ENCODE results near the gene ISM1.

Gene ISM1

DNA sequence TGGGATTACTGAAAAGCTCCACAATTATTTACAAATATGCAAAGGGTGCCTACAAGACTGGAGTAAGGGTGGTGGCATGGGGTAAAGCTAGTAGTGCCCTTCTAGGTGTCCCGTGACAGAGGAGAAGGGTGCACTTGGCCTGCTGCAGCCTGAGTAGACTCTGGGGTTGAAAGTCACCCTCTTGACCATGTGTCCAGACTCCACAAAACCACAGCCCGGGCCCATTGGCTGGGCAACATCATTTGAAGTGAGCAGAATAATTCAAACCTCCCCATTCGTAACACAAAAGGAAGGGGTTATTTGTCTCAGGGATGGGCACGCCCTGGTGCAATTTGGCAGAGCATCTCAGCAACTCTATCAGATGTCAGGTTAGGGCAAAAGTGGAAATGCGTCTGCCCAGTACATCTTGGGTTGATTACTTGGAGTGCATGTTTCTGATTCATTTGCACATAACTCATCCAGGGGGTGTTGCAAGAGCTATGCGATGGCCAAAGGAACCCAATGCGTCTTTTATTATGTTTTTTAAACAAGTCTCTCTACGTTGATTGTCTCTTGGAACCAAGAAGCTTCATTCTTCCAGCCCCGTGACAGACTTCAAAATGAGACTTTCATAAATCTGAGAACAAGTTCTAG, 56.7 kb downstream of the ISM1 start:
- TF ChIP-seq, protein P1, sequence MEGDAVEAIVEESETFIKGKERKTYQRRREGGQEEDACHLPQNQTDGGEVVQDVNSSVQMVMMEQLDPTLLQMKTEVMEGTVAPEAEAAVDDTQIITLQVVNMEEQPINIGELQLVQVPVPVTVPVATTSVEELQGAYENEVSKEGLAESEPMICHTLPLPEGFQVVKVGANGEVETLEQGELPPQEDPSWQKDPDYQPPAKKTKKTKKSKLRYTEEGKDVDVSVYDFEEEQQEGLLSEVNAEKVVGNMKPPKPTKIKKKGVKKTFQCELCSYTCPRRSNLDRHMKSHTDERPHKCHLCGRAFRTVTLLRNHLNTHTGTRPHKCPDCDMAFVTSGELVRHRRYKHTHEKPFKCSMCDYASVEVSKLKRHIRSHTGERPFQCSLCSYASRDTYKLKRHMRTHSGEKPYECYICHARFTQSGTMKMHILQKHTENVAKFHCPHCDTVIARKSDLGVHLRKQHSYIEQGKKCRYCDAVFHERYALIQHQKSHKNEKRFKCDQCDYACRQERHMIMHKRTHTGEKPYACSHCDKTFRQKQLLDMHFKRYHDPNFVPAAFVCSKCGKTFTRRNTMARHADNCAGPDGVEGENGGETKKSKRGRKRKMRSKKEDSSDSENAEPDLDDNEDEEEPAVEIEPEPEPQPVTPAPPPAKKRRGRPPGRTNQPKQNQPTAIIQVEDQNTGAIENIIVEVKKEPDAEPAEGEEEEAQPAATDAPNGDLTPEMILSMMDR (IDR thresholded peaks at IDR 0.05; ENCODE audit: insufficient read depth, low read length), result no peak
- TF ChIP-seq GABPA (IDR thresholded peaks at IDR 0.05; ENCODE audit: low read depth), result no peak
- no peak for TF ChIP-seq POLR2AphosphoS5 (IDR thresholded peaks at IDR 0.05; ENCODE audit: low read depth)
- no peak for TF ChIP-seq SPI1 (IDR thresholded peaks at IDR 0.05; ENCODE audit: borderline replicate concordance, low read depth)
- TF ChIP-seq, protein P2, sequence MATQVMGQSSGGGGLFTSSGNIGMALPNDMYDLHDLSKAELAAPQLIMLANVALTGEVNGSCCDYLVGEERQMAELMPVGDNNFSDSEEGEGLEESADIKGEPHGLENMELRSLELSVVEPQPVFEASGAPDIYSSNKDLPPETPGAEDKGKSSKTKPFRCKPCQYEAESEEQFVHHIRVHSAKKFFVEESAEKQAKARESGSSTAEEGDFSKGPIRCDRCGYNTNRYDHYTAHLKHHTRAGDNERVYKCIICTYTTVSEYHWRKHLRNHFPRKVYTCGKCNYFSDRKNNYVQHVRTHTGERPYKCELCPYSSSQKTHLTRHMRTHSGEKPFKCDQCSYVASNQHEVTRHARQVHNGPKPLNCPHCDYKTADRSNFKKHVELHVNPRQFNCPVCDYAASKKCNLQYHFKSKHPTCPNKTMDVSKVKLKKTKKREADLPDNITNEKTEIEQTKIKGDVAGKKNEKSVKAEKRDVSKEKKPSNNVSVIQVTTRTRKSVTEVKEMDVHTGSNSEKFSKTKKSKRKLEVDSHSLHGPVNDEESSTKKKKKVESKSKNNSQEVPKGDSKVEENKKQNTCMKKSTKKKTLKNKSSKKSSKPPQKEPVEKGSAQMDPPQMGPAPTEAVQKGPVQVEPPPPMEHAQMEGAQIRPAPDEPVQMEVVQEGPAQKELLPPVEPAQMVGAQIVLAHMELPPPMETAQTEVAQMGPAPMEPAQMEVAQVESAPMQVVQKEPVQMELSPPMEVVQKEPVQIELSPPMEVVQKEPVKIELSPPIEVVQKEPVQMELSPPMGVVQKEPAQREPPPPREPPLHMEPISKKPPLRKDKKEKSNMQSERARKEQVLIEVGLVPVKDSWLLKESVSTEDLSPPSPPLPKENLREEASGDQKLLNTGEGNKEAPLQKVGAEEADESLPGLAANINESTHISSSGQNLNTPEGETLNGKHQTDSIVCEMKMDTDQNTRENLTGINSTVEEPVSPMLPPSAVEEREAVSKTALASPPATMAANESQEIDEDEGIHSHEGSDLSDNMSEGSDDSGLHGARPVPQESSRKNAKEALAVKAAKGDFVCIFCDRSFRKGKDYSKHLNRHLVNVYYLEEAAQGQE (IDR thresholded peaks at IDR 0.05; ENCODE audit: insufficient replicate concordance, low read depth), result no peak
- Histone ChIP-seq H3K27ac (replicated peaks) (no peak overlapping the region), H3K4me3 (replicated peaks; ENCODE audit: insufficient read depth, low read length) (no peak overlapping the region), H3K27me3 (ENCODE audit: insufficient read depth, poor library complexity, severe bottlenecking) (no peaks in the 10 kb centered on the region)
- DNase-seq (ENCODE audit: low read depth in 1 of 2, low spot score in 1 of 2), result no peak

DNA sequence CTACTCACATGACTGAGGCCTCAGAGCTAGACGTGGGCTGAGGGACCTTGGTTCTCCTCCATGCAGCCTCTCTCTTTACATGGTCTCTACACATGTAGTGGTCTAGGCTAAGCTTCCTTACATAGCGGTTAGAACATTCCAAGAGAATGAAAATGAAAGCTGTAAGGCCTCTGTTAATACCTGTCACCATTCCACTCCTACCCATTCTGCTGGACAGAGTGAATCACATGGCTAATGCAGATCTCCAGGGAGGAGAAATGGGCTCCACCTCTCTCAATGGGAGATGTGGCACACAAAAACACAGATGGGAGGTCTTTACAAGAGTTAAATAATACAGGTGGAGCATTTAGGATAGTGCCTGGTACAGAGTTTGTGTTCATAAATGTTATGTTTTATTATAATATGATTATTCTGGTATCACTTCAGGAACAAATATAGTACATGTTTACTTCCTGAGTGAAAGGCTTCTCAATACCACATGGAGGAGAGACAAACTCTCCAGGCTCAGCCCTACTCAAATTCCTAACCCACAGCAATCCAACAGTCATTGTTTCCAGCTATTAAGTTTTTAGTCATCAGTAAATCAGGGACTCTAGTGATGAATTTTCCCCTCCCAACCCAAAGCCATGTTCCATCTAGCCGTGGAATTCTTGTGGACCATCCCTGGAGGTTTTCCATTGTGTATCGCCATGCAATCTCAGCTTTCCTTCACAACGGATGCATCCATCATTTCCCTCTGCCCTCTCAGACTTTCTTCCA, 57.9 kb downstream of the ISM1 start:
- H3K27me3 ChIP-seq (ENCODE audit: insufficient read depth, poor library complexity, severe bottlenecking), result no peaks in the 10 kb centered on the region
- no peak overlapping the region for H3K27ac ChIP-seq (replicated peaks)
- H3K4me3 ChIP-seq (replicated peaks; ENCODE audit: insufficient read depth, low read length), result no peak overlapping the region
- no peak for DNase-seq (ENCODE audit: low read depth in 1 of 2, low spot score in 1 of 2)
- TF ChIP-seq, protein P1 (IDR thresholded peaks at IDR 0.05; ENCODE audit: insufficient read depth, low read length), result no peak
- TF ChIP-seq GABPA (IDR thresholded peaks at IDR 0.05; ENCODE audit: low read depth) (no peak), POLR2AphosphoS5 (IDR thresholded peaks at IDR 0.05; ENCODE audit: low read depth) (no peak), SPI1 (IDR thresholded peaks at IDR 0.05; ENCODE audit: borderline replicate concordance, low read depth) (no peak)
- TF ChIP-seq, protein P2 (IDR thresholded peaks at IDR 0.05; ENCODE audit: insufficient replicate concordance, low read depth), result no peak

DNA sequence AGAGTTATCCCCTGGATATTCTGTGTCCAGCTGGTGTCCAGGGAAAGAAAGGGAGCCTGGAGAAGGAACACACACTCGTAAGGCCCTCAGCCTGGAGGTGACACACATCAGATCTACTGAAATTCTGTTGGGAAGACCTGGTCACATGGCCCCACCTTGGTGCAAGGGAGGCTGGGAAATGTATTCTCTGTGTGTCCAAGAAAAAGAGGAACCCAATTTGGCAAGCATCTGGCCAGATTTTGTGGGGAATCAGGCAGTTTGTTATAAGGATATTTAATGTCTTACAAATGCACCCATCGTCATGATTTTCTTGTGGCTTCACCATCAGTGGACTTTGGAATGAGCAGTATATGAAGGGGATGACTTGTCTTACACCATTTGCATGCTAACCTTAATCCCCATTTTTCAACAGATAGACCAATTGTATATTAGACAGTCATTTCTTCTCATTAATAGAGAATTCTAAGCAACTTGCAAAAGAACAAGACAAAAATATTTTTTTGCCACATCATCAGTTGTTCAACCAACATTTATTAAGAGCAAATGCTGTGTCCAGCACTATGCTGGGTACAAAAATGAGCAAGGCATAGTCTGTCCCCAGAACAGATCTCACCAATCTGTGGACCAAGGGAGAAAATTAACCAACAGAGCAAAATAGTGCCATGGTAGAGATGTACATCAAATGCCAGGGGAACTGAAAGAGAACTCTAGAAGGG, 59.7 kb downstream of the ISM1 start:
- H3K4me3 ChIP-seq (replicated peaks; ENCODE audit: insufficient read depth, low read length), result no peak overlapping the region

More for the DNA sequence above, 59.7 kb downstream of the ISM1 start:
- Histone ChIP-seq H3K27me3 (ENCODE audit: insufficient read depth, poor library complexity, severe bottlenecking) (no peaks in the 10 kb centered on the region), H3K27ac (replicated peaks) (no peak overlapping the region)
- peak in 1 of 2 experiments; percentile 2 for DNase-seq (ENCODE audit: low read depth in 1 of 2, low spot score in 1 of 2)
- TF ChIP-seq, protein P1 (IDR thresholded peaks at IDR 0.05; ENCODE audit: insufficient read depth, low read length), result no peak
- TF ChIP-seq, protein P2 (IDR thresholded peaks at IDR 0.05; ENCODE audit: insufficient replicate concordance, low read depth), result no peak
- TF ChIP-seq SPI1 (IDR thresholded peaks at IDR 0.05; ENCODE audit: borderline replicate concordance, low read depth) (peak; percentile 54; the same call in 1 of the 2 replicates), GABPA (IDR thresholded peaks at IDR 0.05; ENCODE audit: low read depth) (no peak)

Data from HL-60 (cell line).